ENCODE results near the gene TFG. TPM values are rescaled to one million over a fixed set of nuclear protein-coding genes. Genes with fewer than 3 reads are reported as not detected.
A peak's percentile ranks its signal among the peaks of the same experiment; 100 is the strongest.

TFG gene
- total RNA-seq, 6 experiments from 2014 or later = 127 to 147 (median 133) TPM

GRCh38 chr3:100780071-100780622 lies 70.9 kb downstream of the TFG start:
- peaks cover 8% of the 10 kb centered on the region for H3K9me3 Mint-ChIP-seq
- H3K27me3 Mint-ChIP-seq (ENCODE audit: insufficient read depth) = no peaks in the 10 kb centered on the region; the same call in none of the 2 replicates
- no peak for DNase-seq
- no peak for TF ChIP-seq CTCF (IDR thresholded peaks at IDR 0.05)
- peaks cover 76% of the 10 kb centered on the region for H3K4me1 Mint-ChIP-seq (ENCODE audit: low read depth)
- peaks cover 4% of the 10 kb centered on the region; the same call in 1 of the 2 replicates for H3K36me3 Mint-ChIP-seq (ENCODE audit: low read depth)
- H3K27ac Mint-ChIP-seq = no peak overlapping the region
- no peak overlapping the region for H3K4me3 Mint-ChIP-seq

DNA sequence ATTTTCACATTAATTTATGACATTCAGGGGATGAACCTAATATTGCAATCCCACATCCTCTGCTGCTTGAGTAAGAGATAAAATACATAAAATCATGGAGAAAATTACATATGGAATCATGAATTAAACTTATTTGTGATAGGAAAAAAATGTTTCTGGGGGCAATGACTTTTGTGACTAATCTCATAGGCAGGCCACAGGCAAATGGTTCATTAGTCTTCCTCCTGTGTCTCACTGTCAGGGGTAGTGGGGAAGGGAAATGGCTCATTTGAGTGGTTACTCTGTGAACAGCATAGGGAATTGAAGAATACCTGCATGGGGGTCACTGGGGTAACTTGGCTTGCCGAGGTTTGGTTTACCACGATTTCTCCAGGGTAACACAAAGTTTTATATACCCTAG lies 72.0 kb downstream of the TFG start:
- peaks cover 10% of the 10 kb centered on the region for H3K36me3 Mint-ChIP-seq (ENCODE audit: low read depth)
- peak; percentile 28 for DNase-seq
- no peak for TF ChIP-seq CTCF (IDR thresholded peaks at IDR 0.05)
- H3K4me1 Mint-ChIP-seq (ENCODE audit: low read depth) = peaks cover 64% of the 10 kb centered on the region
- peaks cover 17% of the 10 kb centered on the region for H3K9me3 Mint-ChIP-seq
- peak overlapping the region; percentile 20 for H3K27ac Mint-ChIP-seq
- H3K27me3 Mint-ChIP-seq (ENCODE audit: insufficient read depth) = no peaks in the 10 kb centered on the region; the same call in none of the 2 replicates
- no peak overlapping the region for H3K4me3 Mint-ChIP-seq

DNA sequence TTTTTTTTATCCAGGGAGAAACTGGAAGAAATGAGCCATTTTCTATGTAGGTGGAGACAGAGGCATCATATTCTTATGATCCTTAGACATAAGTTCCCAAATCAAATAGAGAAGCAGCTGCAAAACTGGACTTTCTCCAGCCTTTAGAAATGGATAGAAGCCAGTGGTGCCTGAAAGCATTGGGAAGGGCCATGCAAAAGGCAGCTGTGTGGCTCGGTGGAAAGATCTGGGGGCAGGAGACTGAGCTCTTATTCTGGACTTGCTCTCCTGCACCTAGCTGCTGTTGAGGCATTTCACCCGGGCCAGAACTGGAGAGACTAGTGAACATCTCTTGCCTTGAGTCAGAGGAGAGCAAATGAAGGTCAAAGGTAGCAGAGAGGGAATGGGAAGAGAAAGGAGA lies 73.1 kb downstream of the TFG start:
- Mint-ChIP-seq H3K27me3 (ENCODE audit: insufficient read depth) (no peaks in the 10 kb centered on the region; the same call in 1 of the 2 replicates), H3K36me3 (ENCODE audit: low read depth) (peaks cover 10% of the 10 kb centered on the region), H3K4me1 (ENCODE audit: low read depth) (peaks cover 54% of the 10 kb centered on the region), H3K9me3 (peaks cover 17% of the 10 kb centered on the region), H3K27ac (peak overlapping the region; percentile 91), H3K4me3 (no peak overlapping the region)
- no peak for TF ChIP-seq CTCF (IDR thresholded peaks at IDR 0.05)
- DNase-seq = no peak

DNA sequence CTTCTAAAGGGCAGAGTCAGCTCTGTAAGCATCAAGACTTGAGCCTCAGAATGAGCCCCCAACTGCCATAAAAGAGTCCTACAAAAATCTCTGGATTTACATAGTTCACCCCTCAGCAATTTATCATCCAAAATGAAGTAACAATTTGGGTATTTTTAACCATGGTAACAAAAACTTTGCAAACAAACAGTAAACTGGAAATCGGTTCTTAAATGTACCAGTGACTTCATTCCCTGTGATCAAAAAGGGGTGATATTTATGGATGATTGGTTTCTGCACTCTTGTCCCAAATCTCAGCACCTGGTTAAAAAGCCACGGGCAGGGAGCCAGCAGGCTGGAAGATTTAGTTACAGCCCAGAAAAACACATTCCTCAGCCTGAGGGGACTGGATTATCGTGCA lies 73.6 kb downstream of the TFG start:
- DNase-seq = peak; percentile 46
- H3K4me1 Mint-ChIP-seq (ENCODE audit: low read depth) = peaks cover 48% of the 10 kb centered on the region
- peak overlapping the region; percentile 91 for H3K27ac Mint-ChIP-seq
- no peak overlapping the region for H3K4me3 Mint-ChIP-seq
- peaks cover 10% of the 10 kb centered on the region for H3K36me3 Mint-ChIP-seq (ENCODE audit: low read depth)
- H3K27me3 Mint-ChIP-seq (ENCODE audit: insufficient read depth) = no peaks in the 10 kb centered on the region; the same call in 1 of the 2 replicates
- no peak for TF ChIP-seq CTCF (IDR thresholded peaks at IDR 0.05)
- H3K9me3 Mint-ChIP-seq = peaks cover 17% of the 10 kb centered on the region

DNA sequence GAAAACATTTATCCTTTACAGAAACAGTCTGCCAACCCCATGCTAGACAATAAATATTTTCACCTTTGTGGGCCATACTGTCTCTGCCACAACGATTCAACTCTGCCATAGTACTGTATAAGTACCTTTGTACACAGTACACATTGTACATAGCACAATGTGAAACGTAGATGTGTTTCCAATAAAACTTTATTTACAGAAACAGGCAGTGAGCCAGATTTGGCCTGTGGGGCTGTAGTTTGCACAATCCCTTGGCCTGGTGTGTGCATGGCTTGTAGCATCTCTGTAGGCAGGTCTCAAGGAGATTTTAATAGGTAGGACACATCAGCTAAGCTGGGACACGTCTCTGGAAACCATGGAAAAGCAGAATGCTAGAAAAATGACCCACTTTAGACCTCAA lies 74.3 kb downstream of the TFG start:
- no peak for TF ChIP-seq CTCF (IDR thresholded peaks at IDR 0.05)
- Mint-ChIP-seq H3K4me3 (no peak overlapping the region), H3K36me3 (ENCODE audit: low read depth) (peaks cover 10% of the 10 kb centered on the region), H3K4me1 (ENCODE audit: low read depth) (peaks cover 46% of the 10 kb centered on the region), H3K9me3 (peaks cover 17% of the 10 kb centered on the region), H3K27me3 (ENCODE audit: insufficient read depth) (no peaks in the 10 kb centered on the region; the same call in 1 of the 2 replicates), H3K27ac (no peak overlapping the region)
- DNase-seq = no peak

All from HFFc6 (cell line).